ENCODE data around the gene LYZL2.

Gene LYZL2

GRCh38 chr10:30589441-30589840 lies 40.1 kb downstream of the LYZL2 start:
- no peak for DNase-seq

DNA sequence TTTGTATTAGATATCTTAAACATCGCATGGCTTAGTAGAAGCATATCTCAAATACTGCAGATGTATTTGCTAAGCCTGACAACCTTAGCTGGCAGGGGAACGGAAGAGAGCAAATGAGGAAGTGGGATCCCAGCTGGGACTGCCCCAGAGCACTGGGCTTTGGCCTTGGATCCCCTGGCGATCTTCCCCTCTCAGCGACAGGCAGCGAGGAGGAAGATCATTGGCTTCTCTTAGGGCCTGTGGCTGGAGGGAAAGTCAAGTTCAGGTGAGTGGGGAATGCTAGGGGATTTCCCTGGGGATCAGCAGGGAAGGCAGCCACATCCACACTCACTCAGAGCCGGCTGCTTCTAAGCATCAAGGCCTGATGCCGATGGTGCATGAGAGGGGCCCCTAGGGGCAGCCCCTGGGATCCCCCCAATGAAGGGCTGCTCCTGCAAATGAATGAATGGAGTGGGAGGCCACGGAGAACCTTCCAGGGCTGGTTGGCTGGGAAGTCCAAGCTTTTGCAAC lies 42.0 kb downstream of the LYZL2 start:
- DNase-seq = no peak

- DNase-seq = no peak
Measured at GRCh38 chr10:30586828-30587227, 42.7 kb downstream of the LYZL2 start.

GRCh38 chr10:30583778-30584415 lies 45.7 kb downstream of the LYZL2 start:
- DNase-seq = no peak

DNA sequence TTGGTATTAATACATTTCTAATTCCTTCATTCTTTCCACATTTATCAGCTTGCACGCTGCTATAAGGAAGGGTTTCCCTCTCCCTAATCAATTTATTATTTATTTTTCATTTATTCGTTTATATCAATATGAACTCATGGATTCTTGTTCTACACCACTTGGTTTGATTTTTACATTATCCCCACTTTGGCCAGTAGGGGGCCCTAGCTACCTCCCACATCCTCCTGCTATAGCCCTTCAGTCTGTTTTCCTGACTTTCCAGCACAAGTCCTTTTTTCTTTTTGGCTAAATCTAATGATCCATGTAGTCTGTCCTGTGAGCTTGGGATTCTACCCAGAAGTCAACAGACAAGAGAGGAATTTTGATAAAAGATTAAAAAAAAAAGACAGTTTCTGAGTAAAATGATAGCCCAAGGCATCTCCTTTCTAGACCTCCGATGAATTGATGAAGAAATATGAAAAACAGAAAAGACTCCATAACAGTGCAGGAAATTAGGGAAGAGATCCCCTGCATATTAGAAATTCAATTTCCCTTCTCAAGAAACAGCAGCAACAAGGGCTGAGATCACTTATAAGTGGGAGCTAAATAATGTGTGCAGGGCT lies 47.7 kb downstream of the LYZL2 start:
- no peak for DNase-seq

- DNase-seq = no peak
Measured at GRCh38 chr10:30580676-30581075, 48.9 kb downstream of the LYZL2 start.

- DNase-seq = no peak
Measured at GRCh38 chr10:30580241-30580640, 49.3 kb downstream of the LYZL2 start.

- no peak for DNase-seq
Measured at GRCh38 chr10:30579574-30579973, 50.0 kb downstream of the LYZL2 start.

DNA sequence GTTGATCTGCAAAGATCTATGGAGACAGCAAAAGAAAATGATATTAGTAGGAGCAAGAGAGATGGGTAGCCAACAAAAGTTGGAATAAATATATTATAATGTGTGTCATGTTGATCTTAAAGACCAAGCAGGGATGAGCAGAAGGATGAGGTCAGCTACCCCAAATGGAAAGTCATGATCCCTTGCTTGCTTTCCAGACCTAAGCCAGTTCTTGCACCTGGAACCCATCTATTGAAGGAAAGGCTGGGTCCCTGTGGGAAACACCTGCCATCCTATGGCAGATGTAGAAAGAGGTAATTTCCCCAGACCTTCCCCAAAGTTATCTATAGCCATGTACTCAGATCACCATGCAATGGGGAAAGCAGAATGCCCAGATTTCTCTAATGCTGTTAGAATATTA lies 52.5 kb downstream of the LYZL2 start:
- DNase-seq = no peak

DNA sequence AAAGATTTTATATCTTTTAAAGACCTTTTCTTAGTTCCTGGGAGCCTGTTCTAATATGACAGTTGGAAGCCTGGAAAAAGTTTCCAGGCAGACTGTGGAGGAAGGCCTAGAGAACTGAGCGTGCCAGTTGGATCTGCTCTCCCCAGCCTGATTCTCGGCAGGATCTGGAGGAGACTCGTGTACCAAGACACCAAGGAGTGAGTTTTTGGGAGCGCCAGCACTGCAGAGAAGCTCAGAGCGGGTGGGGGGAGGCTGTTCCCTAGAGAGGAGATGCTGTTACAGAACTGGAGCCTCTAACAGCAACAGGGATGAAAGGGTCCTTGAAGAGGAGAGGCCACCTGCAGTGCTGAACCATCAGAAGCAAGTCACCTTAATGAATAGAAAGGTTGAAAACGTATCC lies 52.9 kb downstream of the LYZL2 start:
- DNase-seq = no peak

DNA sequence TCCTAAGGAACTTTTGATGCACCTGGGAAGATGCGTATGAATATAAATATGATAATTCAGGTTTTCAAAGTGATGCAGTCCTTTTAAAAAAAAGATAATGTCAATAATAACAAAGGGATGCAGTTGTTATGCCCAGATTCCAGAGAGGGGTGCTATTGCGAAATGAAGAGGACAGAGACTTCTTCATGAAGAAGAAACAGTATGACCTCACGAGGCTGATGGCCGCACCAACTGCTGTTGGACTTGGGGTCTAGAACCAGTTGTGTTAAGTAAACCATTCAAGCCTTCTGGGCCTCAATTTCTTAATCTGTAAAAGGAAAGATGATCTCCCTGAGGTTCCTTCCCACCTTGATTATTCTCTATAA lies 55.1 kb downstream of the LYZL2 start:
- DNase-seq = no peak

DNA sequence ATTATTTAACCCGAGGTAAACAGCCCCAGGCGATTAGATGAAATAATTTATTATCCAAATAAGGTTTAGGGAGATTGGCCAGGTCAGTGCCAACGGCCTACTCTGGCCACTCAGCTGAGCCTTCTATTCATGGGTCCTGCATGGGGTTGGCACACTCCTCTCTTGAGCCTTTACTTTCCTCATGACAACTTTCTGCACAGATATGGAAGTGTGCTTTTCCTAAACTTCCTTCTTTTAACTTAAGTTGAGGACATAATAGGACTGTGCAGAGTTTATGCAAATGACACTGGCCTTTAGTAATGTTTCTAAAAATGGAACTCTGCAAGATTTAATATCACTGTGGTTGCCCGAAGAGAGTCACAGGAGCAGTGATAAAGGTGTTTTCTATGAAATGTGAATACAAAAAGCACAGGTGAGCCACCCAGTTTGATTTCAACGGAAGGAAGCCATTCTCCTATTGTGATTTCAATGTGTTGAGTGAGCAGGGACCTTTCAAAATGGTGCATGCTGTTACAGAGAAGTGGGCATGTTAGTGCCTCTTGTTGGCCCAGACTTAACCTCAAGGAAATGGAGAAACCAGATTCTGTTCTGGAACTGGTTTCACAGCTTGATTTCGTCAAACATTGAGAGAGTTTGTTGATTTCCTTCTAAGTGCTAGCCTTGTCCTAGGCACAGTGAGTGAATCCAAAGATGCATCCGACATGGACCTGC lies 55.7 kb downstream of the LYZL2 start:
- DNase-seq = no peak

DNA sequence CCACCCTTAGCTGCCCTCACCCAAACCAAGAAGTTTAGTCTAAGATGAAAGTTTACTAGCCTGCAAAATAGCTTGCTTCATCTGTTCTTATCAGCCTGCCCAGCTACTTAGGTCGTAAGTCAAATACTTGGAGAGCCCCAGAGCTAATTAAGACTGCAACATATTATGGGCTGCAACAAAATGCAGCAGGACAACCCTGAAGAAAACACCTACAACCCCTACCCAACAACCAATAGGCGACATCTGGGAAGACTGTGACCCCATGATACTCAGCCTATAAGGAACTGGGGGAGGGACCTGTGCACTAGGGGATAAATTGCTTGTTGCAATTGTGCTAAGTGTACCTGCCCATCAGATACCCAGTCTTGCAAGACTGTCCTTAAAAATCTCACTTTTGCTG lies 64.1 kb downstream of the LYZL2 start:
- no peak for DNase-seq

DNA sequence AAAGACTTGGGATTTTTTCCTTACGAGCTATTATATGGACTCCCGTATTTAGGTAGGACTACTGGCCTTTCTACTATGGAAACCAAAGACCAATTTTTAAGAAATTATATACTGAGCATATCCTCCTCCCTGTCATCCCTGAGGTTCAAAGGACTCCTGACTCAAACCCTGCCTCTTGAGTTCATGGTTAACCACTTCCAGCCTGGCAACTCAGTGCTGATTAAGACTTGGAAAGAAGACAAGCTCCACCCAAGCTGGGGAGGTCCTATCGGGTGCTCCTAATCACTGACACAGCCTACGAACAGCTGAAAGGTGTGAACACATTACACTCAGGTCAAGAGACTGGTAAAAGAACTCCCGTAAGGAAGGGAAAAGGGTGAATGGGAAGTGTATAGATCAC lies 66.8 kb downstream of the LYZL2 start:
- DNase-seq = no peak

All from T-helper 9 cell (primary cell).